Prostate gland (tissue), 2 donors: ENCODE data around the gene AVPR1A.

Source experiments
- POLR2A ChIP-seq: fragments of 450-650 bp; IDR thresholded peaks from one replicate; pipeline ENCODE4 v1.6.1; 2016; ENCODE audit warnings: antibody characterized with exemption, mild to moderate bottlenecking
- POLR2AphosphoS5 ChIP-seq: sonication (generic); formaldehyde crosslinking; IDR thresholded peaks from one replicate; pipeline ENCODE4 v1.6.1; 2017; ENCODE audit warnings: antibody characterized with exemption
- TF ChIP-seq, protein P1 (sequence below), 4 experiments: fragments of 200-600 bp in 2 of 4; fragments of 450-650 bp in 2 of 4; sonication (generic) in 2 of 4; IDR thresholded peaks; 1 replicate in 3 of 4; 2 replicates in 1 of 4; pipeline ENCODE4 v1.5.1; 2016 to 2019; ENCODE audit warnings: antibody characterized with exemption in 4 of 4, mild to moderate bottlenecking in 2 of 4, moderate library complexity in 2 of 4

DNA sequence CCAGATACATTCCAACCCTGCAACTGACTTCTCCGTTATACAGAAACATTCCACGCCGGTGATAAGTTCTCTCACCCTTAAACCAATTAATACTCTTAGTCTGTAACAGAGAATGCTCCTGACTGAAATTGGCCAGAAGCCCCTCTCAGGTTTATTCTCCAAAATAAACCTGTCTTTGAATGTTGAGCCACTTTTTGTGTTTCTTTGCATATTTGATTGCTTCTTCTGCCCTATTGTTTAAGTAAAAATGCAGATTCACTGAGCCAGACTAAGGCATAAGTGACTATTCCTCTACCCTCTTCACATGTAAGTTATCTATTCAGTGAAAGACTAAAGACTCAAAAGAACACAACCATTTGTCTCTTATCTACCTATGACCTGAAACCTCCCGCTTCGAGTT, 3.6 kb upstream of the AVPR1A start:
- TF ChIP-seq, protein P1, sequence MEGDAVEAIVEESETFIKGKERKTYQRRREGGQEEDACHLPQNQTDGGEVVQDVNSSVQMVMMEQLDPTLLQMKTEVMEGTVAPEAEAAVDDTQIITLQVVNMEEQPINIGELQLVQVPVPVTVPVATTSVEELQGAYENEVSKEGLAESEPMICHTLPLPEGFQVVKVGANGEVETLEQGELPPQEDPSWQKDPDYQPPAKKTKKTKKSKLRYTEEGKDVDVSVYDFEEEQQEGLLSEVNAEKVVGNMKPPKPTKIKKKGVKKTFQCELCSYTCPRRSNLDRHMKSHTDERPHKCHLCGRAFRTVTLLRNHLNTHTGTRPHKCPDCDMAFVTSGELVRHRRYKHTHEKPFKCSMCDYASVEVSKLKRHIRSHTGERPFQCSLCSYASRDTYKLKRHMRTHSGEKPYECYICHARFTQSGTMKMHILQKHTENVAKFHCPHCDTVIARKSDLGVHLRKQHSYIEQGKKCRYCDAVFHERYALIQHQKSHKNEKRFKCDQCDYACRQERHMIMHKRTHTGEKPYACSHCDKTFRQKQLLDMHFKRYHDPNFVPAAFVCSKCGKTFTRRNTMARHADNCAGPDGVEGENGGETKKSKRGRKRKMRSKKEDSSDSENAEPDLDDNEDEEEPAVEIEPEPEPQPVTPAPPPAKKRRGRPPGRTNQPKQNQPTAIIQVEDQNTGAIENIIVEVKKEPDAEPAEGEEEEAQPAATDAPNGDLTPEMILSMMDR (IDR thresholded peaks at IDR 0.05) = no peak
- TF ChIP-seq POLR2A (no peak), POLR2AphosphoS5 (no peak)
